AG10803 (cell line): ENCODE results near the gene ATXN2L.
"Not testable (repeated sequence)": the region's sequence is repeated elsewhere in the genome, so short reads cannot be mapped to it uniquely, and the experiment has no call there.

Experiments used
- DNase-seq: peaks from one replicate; pipeline ENCODE4 v3.0.0; 2010; ENCODE audit warnings: low read depth
- H3K4me3 ChIP-seq: 2 replicates; pipeline ENCODE4 v1.5.1; 2011; ENCODE audit warnings: mild to moderate bottlenecking, low read length, control low read depth
- CTCF ChIP-seq: conservative IDR thresholded peaks from 2 replicates; pipeline ENCODE4 v1.5.1; 2011; ENCODE audit warnings: mild to moderate bottlenecking, low read length, control low read depth, inconsistent platforms

The ATXN2L gene

GRCh38 chr16:28865722-28866453 is 43.1 kb downstream of the ATXN2L start:
- TF ChIP-seq CTCF = no peak
- no peak for DNase-seq
- no peak overlapping the region for H3K4me3 ChIP-seq

GRCh38 chr16:28866454-28866804 is 43.6 kb downstream of the ATXN2L start:
- no peak overlapping the region for H3K4me3 ChIP-seq
- no peak for DNase-seq
- TF ChIP-seq CTCF = no peak

GRCh38 chr16:28867241-28867640 is 44.4 kb downstream of the ATXN2L start:
- TF ChIP-seq CTCF = no peak
- no peak overlapping the region for H3K4me3 ChIP-seq
- no peak for DNase-seq

GRCh38 chr16:28867646-28868045 is 44.8 kb downstream of the ATXN2L start:
- not testable (repeated sequence) for H3K4me3 ChIP-seq, DNase-seq

GRCh38 chr16:28869201-28869600 is 46.4 kb downstream of the ATXN2L start:
- no peak for DNase-seq
- TF ChIP-seq CTCF = no peak
- no peak overlapping the region for H3K4me3 ChIP-seq

GRCh38 chr16:28872952-28873351 is 50.2 kb downstream of the ATXN2L start:
- no peak overlapping the region for H3K4me3 ChIP-seq
- DNase-seq = no peak
- TF ChIP-seq CTCF = no peak

- DNase-seq = no peak
- TF ChIP-seq CTCF = peak; percentile 59
- no peak overlapping the region for H3K4me3 ChIP-seq
Observed at GRCh38 chr16:28873543-28874201, 50.9 kb downstream of the ATXN2L start.
